H54 (cell line): Measurements from ENCODE around the gene P2RY14.

Experiments used
- DNase-seq: peaks from one replicate; pipeline ENCODE4 v3.0.0; 2011; ENCODE audit warnings: low spot score, mixed read lengths; ENCODE audit not compliant: insufficient read length
- FAIRE-seq: peaks from 3 replicates; lab custom pipeline; 2011; peaks lifted over from hg19 to GRCh38; lab: Jason Lieb, UNC
- POLR2A ChIP-seq: IDR thresholded peaks from 2 replicates; pipeline ENCODE4 v1.6.1; 2011; ENCODE audit warnings: low read depth, mild to moderate bottlenecking, low read length

Gene P2RY14

GRCh38 chr3:151205482-151205881, 72.9 kb downstream of the P2RY14 start:
- DNase-seq (no peak), FAIRE-seq (no peak)
- TF ChIP-seq POLR2A: no peak

- no peak for DNase-seq
- FAIRE-seq: no peak
- TF ChIP-seq POLR2A: no peak
These were observed 73.6 kb downstream of the P2RY14 start for GRCh38 chr3:151204530-151205402.

DNA sequence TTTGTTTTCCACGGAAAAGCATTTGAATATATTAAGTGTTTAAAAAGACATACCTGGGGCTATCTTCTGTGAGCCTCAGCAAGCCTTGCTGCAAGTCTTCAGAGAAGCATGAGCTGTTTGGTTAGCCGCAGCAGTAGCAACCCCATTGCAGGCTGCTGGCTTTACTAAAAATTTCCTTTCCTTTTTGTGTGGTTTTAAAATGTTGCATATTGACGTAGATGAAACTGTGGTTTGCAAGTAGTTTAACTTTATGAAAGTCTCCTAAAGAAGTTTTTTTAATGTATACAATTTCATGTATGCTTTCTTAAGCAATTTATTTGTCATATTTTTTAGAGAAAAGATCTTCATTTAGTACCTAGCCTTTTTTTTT, 75.3 kb downstream of the P2RY14 start, which contains the start of gene GPR171:
GPR171 (minus strand) TSS at position 166 of the 370 bp plus-strand sequence. CDS start 3,830 bp downstream, outside the sequence.
- no peak for TF ChIP-seq POLR2A
- DNase-seq (no peak), FAIRE-seq (no peak)

DNA sequence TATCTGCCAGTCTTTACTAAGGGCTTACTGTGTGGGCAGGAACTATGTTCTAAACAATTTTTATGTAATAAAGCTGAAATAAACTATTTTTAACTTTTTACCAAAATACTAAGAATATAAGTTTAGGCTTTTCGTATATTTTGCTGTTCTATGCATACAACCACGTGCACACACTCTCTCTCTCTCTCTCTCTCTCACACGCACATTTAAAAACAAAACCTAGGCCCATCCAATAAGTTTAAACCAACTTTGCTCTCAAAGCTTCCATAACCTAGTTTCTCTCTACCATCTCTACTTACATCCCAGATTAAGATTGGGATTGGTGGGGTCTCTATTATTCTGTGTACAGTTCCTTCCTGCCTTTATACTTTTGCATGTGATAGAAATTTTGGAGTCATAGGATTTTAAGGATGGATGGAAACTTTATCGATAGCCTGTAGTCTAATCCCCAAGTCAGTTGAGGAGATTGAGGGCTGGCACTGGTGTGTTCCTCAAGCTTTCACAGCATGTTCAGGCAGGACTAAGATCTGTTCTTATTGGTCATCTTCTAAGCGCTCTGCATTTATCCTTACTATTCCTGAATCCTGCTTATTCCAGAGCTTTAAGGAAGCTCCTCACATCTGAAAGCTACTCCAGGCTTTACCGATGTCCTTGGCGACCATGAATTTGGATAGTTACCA, 77.2 kb downstream of the P2RY14 start:
- no peak for TF ChIP-seq POLR2A
- no peak for FAIRE-seq
- DNase-seq: no peak

GRCh38 chr3:151200586-151200985, 77.8 kb downstream of the P2RY14 start:
- no peak for DNase-seq
- no peak for TF ChIP-seq POLR2A
- no peak for FAIRE-seq

DNA sequence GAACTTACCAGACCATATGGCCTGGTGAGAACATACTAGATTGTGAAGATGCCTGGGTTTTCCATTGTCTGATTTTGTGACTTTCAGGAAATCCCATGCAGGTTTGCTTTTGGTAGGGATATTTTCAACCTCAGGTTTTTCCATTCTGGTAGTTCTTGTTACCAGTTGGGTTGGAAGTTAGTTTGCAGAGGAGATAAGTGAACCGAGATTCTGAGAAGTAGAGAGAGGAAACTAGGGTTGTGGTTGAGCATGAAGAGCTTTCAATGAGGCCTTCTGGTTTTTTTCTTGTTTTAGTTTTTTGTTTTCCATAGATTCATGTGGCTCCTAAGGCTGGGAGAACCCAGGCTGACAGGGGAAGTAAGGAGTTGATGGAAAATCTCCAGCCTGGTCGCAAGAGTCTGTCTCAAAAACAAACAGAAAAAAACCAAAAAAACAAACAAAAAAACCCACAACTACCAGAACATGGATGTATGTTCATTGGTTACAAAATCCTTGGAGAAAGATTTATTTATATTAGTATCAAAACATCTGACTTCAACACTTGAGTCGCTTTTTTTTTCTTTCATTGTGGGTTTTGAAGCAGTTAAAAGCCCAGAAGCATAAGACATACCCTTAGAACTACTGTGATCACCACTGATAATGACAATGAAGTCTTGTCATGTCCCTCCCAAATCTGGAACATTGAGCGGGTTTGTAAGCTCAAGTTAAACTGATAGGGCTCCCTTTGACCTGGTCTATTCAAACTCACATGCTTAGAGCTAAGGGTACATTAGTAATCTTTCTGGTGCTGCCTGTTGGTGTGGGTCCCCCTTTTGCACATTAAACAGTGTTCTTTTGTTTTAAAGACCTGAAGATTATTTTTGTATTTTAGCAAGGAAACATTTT, 78.5 kb downstream of the P2RY14 start:
- no peak for TF ChIP-seq POLR2A
- DNase-seq (no peak), FAIRE-seq (no peak)

DNA sequence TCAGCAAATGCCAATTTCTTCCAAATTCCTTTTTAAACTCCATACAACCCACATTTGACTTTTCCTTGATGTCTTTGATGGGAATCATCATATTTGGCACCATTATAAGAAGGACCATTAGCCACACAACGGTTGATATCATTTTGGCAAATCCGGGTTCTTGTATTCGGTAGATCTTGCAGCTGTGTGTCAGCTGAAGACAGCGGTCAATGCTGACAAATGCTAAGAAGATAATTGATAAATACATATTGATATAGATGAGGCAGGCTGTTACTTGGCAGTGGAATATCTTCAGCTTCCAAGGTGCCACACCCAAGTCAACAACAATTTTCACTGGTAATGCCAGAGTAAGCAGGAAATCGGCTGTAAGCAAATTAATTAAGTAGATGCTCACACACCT, 79.5 kb downstream of the P2RY14 start:
- DNase-seq: no peak
- TF ChIP-seq POLR2A: no peak
- FAIRE-seq: no peak

DNA sequence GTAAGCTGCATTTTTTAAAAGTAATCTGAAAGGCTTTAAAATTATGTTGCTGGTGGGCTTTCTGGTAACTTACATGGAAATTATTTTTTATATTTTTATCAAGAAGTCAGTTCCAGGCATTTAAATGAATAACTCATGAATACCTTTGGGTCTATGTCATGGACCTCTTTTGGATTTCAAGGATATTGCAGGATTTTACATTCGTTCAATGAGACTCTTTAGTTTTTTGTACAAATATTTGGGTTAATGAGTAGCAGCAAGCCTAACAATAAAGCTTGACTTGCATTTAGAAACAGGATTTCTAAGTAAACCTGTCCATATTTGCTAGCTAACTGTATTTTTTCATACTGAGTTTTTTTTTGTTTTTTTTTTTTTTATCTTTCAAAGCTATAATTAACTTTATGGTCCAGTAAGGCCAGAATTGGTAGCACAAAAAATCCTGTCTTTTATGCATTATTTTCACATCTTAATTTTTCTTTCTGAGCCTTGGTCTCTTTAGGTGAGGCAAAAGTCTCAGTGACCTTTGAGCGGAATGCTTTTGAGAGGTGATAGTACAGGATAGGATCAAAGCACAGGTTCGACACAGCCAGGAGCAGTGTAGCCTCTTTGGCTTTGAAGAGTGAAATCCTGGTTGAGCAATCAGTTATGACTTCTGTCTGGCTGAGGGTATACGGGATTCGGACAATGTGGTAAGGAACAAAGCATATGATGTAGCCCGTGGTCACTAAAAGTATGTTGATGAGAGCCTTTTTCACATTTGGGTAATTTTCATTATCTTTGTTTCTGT, 80.2 kb downstream of the P2RY14 start:
- no peak for TF ChIP-seq POLR2A
- FAIRE-seq (no peak), DNase-seq (no peak)

DNA sequence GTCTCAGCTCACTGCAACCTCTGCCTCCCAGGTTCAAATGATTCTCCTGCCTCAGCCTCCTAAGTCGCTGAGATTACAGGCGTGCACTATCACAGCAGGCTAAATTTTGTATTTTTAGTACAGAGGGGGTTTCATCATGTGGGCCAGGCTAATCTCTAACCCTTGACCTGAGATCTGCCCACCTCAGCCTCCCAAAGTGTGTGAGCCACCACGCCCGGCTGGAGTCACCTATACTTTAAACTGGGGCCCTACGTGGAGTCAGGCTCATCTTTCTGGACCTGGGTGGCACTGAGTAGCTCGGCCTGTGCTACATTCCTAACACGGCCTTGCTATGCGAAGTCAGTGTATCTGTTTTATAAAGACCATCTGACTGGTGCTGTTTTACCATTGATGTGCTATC, 81.1 kb downstream of the P2RY14 start:
- FAIRE-seq: no peak
- DNase-seq: no peak
- TF ChIP-seq POLR2A: no peak

DNA sequence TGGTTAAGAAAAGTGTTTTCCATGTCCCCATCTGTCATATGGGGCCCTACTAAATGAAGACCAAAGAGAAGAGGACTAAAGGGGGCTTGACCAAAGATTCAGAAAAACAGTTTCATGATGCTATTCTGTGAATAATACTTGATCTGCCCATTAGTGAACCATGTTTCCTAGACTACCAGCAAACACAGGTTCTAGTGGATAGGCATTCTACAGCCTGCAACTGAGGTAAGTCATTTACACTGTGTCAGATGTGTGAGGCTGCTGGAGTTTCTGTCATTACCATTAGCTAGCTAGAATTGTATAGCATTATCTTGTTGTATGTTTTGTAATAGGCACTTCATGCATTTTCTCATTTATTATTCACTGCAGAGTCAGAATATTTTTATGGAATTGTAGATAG, 81.9 kb downstream of the P2RY14 start:
- TF ChIP-seq POLR2A: no peak
- FAIRE-seq (no peak), DNase-seq (no peak)

DNA sequence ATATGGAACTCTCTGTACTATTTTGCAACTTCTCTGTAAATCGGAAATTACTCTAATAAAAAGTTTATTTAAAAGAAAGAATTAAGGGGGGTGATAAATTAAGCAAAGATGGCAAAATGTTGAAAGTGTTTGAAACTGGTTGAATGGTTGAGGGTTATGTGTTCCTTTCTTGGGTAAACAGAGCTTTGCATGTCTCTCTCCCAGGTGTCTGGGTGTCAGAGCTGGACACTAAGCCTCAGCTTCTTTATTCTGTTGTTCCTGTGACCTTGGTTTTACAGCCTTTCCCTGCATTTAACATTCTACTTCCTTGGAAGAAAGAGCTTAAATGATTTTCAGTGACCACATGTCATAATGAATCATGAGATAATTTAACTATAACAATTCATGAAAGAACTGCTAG, 82.5 kb downstream of the P2RY14 start:
- TF ChIP-seq POLR2A: no peak
- FAIRE-seq (no peak), DNase-seq (no peak)

GRCh38 chr3:151192545-151192944, 85.8 kb downstream of the P2RY14 start:
- FAIRE-seq: no peak
- no peak for TF ChIP-seq POLR2A
- no peak for DNase-seq

GRCh38 chr3:151191095-151191494, 87.2 kb downstream of the P2RY14 start:
- TF ChIP-seq POLR2A: no peak
- DNase-seq (no peak), FAIRE-seq (no peak)

DNA sequence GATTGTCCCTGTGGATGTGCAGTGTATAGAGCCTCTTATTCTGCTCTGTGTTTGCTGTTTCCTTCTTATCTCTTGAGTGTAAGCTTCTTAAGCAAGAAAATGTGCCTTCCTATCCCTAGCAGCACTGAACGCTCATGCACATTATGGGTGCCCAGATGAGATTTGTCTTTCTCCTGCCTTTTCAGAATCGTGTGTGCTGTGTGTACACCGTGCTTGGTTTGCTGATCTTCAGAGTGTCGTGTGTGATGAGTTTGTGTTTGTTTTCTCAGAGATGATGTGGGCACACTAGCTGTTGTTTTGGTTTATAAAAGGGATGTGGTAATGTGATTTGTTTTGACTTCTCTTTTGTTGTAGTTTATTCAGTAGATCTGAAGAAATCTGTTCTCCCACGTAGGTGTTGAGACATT, 95.1 kb downstream of the P2RY14 start:
- FAIRE-seq (no peak), DNase-seq (no peak)
- TF ChIP-seq POLR2A: no peak
